Measurements from ENCODE around the gene LUZP1.

Gene LUZP1

DNA sequence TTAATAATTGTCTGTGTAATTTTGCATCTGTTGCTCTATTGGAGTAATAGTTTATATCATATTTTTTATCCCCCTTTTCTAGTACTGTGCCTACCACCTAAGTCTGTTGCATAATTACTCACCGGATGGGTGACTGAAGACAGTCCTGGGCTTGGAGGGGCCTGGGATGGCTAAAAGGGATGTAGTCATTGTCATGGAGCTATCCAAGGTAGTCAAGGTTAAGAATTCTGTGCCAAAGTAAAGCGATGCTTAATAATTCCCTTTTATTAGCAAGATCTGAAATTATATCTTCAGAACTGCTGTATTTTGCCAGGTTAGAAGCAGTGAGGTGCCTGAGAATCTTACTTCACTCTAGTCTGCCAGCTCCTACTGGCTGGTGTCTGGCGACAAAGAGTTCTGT is 87.8 kb downstream of the LUZP1 start:
- DNase-seq, result no peak

DNA sequence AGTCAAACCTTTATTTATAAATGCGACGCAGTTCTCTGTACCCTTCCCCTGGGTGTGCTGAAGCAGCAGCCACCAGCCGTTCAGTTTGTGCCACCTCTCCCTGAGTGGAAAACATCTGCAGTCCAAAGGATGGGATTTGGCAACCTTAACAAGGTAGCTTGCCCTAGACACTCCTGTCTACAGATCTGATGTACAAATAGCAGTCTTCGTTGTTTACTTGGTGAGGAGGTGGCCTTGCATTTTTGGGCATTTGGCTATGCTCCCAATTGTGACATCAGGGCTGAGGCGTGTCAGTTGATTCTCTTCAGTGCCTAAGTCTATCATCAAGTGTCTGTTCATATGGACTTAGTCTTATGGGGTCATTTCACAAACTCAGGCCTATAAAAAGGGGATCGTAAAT is 89.6 kb downstream of the LUZP1 start:
- no peak for DNase-seq

DNA sequence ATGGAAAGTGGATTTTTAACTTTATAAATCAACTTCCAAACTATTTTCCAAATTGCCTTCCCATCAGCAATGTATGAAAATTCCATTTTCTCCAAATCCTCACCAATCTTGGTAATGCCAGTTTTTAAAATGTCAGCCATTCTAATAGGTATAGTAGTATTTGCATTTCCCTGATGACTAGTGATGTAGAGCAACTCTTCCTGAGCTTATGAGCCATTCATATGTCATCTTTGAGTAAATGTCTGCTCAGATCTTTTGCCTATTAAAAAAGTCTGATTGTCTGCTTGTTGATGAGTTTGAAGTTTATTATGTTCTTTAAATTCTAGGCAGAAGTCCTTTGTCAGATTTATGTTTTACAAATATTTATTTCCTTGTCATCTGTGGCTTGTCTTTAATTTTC is 94.6 kb downstream of the LUZP1 start:
- no peak for DNase-seq

DNA sequence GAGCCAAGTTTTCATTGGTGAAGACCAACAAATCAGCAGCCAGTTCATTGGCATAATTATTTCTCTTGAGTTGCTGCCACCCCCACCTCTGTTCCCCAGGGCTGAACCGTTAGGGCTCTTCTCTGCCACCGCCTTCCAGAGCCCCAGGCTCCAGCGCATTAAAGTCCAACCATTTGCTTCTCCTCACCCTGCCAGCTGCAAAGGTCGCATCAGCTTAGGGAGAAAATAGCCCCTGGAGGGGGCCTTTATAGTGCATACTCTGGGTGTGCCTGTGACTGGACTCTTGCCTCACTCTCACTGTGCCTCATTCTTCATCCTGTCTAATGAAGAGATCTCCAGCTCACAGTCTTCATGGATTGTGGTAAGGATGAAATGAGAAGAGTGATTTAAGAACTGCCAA is 99.0 kb downstream of the LUZP1 start:
- no peak for DNase-seq

GRCh38 chr1:23069149-23069548 is 99.5 kb downstream of the LUZP1 start:
- DNase-seq, result no peak

DNA sequence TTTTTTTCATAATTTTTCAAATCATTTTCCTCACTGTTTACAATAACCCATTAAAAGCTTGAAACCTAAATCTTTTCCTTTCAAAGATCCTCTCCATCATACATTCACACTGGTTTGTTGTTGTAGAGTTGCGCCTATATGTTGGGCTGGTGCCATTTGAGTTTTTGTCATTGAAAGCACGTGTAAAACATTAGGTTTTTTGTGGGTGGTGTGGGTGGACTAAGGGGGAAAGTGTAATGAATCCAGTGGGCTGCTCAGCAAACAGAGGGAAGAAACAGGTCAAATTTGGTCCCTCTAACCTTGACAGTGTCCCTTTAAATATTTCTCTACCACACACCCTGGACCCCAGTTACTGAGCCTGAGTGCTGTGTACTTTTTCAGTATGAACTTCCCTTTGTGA is 102.6 kb downstream of the LUZP1 start:
- no peak for DNase-seq

GRCh38 chr1:23065385-23065784 is 103.3 kb downstream of the LUZP1 start:
- no peak for DNase-seq

DNA sequence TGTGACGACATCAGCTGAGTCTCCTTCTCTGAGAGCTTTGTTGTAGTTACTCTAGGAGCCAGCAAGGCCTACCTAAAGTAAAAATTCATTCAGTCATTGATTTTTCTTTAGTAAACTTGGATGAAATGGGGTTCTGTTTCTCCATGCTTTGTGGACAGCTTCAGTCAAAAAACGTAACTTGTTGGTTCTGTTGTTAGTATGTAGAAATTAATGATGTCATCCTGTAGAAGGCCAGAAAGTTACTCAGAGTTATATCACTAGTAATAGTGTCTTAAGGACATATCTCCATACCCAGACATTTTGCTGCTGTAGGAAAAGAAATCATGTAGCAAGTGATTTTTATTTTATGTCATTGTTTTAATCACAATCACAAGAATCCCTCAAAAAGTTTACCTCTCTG is 106.4 kb downstream of the LUZP1 start:
- peak; percentile 3 for DNase-seq

- DNase-seq, result no peak
Measured at GRCh38 chr1:23057301-23057700, 111.4 kb downstream of the LUZP1 start.

- no peak for DNase-seq
Measured at GRCh38 chr1:23051290-23051909, 117.3 kb downstream of the LUZP1 start.

DNA sequence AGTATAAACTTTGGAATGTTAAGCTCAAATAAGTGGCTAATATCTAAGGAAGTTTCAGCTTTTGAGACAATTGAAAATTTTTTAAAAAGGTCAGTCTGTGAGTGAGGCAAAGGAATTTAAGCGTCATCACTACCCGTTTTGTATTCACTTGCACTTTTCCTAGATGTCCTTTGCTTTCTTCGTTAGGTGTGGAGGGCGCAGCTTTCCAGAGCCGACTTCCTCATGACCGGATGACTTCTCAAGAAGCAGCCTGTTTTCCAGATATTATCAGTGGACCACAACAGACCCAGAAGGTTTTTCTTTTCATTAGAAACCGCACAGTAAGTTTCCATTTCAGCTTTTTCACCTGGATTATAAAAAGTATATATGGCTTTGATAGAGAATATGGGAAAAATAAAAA is 118.5 kb downstream of the LUZP1 start:
- DNase-seq, result no peak

DNA sequence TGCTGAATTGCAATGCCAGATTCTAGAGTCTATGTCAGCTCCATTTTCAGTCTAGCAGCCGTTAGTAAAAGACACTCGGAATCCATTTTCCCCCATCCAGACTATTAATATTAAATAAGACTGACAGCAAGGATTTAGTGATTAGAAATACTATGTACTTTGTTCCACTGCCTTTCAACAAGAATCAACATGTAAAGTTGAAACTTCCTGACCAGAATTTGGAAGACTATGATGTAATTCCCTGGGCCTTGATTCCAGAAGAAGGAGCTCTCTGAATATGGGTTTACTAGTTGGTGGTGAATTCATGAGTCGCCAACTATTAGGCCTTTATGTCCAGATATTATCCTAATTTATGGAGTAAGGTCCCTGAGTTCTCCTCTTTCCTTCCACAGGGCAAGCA is 124.6 kb downstream of the LUZP1 start:
- DNase-seq, result no peak

GRCh38 chr1:23040509-23040908 is 128.1 kb downstream of the LUZP1 start:
- DNase-seq, result no peak

DNA sequence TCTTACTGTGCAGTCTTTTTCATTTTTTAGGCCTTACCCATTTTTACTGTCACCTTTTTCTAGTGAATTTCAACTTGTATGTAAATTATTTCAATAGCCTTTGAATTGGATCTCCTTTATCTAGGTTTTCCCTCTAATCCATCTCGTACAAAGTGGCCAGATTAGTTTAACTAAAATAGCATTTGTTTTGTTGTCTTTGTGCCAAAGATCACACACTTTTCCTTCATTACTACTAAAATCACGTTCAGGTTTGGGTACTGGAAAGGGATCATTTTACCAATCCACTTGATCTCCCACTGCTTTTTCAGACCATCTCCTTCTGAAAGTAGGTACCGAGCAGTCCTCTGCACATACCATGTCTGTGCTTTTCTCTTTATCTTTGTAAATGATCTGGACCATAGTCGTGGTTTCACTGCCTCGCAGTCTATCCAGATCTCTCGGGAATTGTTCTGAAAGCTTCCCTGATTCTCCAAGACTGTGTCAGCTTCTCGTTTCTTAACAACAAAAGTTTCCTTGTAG is 129.3 kb downstream of the LUZP1 start:
- DNase-seq, result no peak

- no peak for DNase-seq
Measured at GRCh38 chr1:23037081-23037740, 131.4 kb downstream of the LUZP1 start.

DNA sequence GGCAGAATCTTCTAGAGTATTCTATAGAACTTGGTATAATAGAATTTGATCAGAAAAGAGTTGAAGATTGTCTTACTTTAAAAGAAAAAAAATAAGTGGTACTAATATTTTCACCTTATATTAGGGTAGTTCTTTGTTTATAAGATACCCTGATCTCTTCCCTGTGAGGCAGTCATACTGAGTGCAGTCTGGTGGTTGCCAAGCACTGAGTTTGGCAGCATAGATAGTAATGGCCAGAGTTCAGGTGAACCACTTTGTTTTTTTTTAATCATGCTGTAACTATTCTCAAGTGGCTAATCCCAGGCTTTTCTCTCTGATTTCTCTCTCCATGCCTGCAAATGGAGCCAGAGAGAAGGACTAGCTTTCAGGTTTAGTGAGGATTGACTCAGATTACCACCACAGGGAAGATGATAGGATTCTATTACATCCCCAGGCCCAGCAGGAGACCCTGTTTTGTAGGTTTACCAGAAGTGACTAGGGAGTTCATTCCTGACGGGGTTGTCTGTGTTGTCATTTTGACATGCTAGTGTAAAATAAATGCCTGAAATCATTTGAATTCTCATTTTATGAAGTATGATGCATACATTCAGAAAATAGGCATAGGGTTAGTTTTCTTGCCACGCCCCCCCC is 132.7 kb downstream of the LUZP1 start:
- DNase-seq, result no peak
